Measurements from ENCODE around the gene CHCHD4. TPM values are rescaled to one million over a fixed set of nuclear protein-coding genes. Genes with fewer than 3 reads are reported as not detected.
A peak's percentile ranks its signal among the peaks of the same experiment; 100 is the strongest.

Gene CHCHD4
- total RNA-seq, 1 donor from 2014 or later = 9.2 TPM

- Histone ChIP-seq H3K4me1 (no peaks in the 10 kb centered on the region), H3K4me2 (no peak overlapping the region), H3K4me3 (no peak overlapping the region), H3K36me3 (no peaks in the 10 kb centered on the region), H3K27me3 (no peaks in the 10 kb centered on the region), H2AFZ (replicated peaks) (no peak overlapping the region), H3F3A (ENCODE audit: low read depth) (no peaks in the 10 kb centered on the region), H3K27ac (no peak overlapping the region), H3K79me2 (ENCODE audit: low read depth) (no peaks in the 10 kb centered on the region), H3K9ac (no peak overlapping the region), H3K9me3 (ENCODE audit: low read depth) (no peaks in the 10 kb centered on the region), H4K20me1 (ENCODE audit: low read depth) (no peaks in the 10 kb centered on the region)
- H3K27me3 Mint-ChIP-seq (ENCODE audit: insufficient read depth, low read depth) = peaks cover 4% of the 10 kb centered on the region
- no peaks in the 10 kb centered on the region for H3K9me3 Mint-ChIP-seq
- H3K4me3 Mint-ChIP-seq = peak overlapping the region; percentile 38
- TF ChIP-seq EZH2phosphoT487 (IDR thresholded peaks at IDR 0.05) = no peak
- no peak for TF ChIP-seq CTCF (IDR thresholded peaks at IDR 0.05)
- no peak for TF ChIP-seq EZH2 (IDR thresholded peaks at IDR 0.05)
- H3K4me1 Mint-ChIP-seq = peaks cover 21% of the 10 kb centered on the region
- peak overlapping the region; percentile 81 for H3K27ac Mint-ChIP-seq
- no peak for DNase-seq (ENCODE audit: low spot score)
- H3K36me3 Mint-ChIP-seq = peaks cover 25% of the 10 kb centered on the region
Observed at GRCh38 chr3:14145670-14146380, 21.2 kb upstream of the CHCHD4 start.

DNA sequence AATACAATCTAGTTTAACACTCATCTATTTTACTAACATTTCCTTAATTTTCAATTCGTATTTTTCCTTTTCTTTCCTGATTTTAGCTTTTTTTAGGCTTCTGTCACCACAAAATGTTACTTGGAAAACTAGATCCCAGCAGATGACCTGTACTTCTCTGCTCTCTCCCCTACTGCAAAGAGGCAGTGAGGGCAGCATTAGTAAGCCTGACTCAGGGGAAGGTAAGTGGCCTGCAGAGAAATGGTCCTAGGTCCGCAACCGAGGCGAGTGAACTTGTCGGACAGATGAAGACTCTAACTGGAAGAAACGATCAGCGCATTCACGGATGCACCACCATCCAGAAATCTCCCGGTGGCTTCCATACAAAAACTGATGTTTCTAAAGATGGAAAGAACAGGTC, 20.6 kb upstream of the CHCHD4 start:
- no peak overlapping the region for H3K4me3 Mint-ChIP-seq
- Histone ChIP-seq H3K4me1 (no peaks in the 10 kb centered on the region), H4K20me1 (ENCODE audit: low read depth) (no peaks in the 10 kb centered on the region), H2AFZ (replicated peaks) (no peak overlapping the region), H3K27me3 (no peaks in the 10 kb centered on the region), H3K79me2 (ENCODE audit: low read depth) (no peaks in the 10 kb centered on the region), H3K4me3 (no peak overlapping the region), H3K4me2 (no peak overlapping the region), H3F3A (ENCODE audit: low read depth) (no peaks in the 10 kb centered on the region), H3K27ac (no peak overlapping the region), H3K9me3 (ENCODE audit: low read depth) (no peaks in the 10 kb centered on the region), H3K9ac (no peak overlapping the region), H3K36me3 (no peaks in the 10 kb centered on the region)
- peak overlapping the region; percentile 96 for H3K27ac Mint-ChIP-seq
- H3K36me3 Mint-ChIP-seq = peaks cover 25% of the 10 kb centered on the region
- H3K9me3 Mint-ChIP-seq = no peaks in the 10 kb centered on the region
- TF ChIP-seq CTCF (IDR thresholded peaks at IDR 0.05) (no peak), EZH2 (IDR thresholded peaks at IDR 0.05) (no peak), EZH2phosphoT487 (IDR thresholded peaks at IDR 0.05) (no peak)
- peaks cover 2% of the 10 kb centered on the region for H3K27me3 Mint-ChIP-seq (ENCODE audit: insufficient read depth, low read depth)
- H3K4me1 Mint-ChIP-seq = peaks cover 21% of the 10 kb centered on the region
- DNase-seq (ENCODE audit: low spot score) = no peak

- DNase-seq (ENCODE audit: low spot score) = no peak
- no peak overlapping the region for H3K27ac ChIP-seq
- H3K79me2 ChIP-seq (ENCODE audit: low read depth) = no peaks in the 10 kb centered on the region
- peaks cover 2% of the 10 kb centered on the region for H3K27me3 Mint-ChIP-seq (ENCODE audit: insufficient read depth, low read depth)
- no peak overlapping the region for H3K4me3 ChIP-seq
- H3K36me3 ChIP-seq = no peaks in the 10 kb centered on the region
- H4K20me1 ChIP-seq (ENCODE audit: low read depth) = no peaks in the 10 kb centered on the region
- H3F3A ChIP-seq (ENCODE audit: low read depth) = no peaks in the 10 kb centered on the region
- H3K4me1 ChIP-seq = no peaks in the 10 kb centered on the region
- H3K27me3 ChIP-seq = no peaks in the 10 kb centered on the region
- peaks cover 25% of the 10 kb centered on the region for H3K36me3 Mint-ChIP-seq
- no peak for TF ChIP-seq EZH2 (IDR thresholded peaks at IDR 0.05)
- no peak for TF ChIP-seq EZH2phosphoT487 (IDR thresholded peaks at IDR 0.05)
- no peak for TF ChIP-seq CTCF (IDR thresholded peaks at IDR 0.05)
- H3K4me3 Mint-ChIP-seq = peak overlapping the region; percentile 57
- no peak overlapping the region for H2AFZ ChIP-seq (replicated peaks)
- H3K27ac Mint-ChIP-seq = peak overlapping the region; percentile 99
- H3K4me1 Mint-ChIP-seq = peaks cover 21% of the 10 kb centered on the region
- H3K9me3 Mint-ChIP-seq = no peaks in the 10 kb centered on the region
- H3K9ac ChIP-seq = no peak overlapping the region
- H3K4me2 ChIP-seq = no peak overlapping the region
- H3K9me3 ChIP-seq (ENCODE audit: low read depth) = no peaks in the 10 kb centered on the region
Observed at GRCh38 chr3:14144423-14145075, 19.9 kb upstream of the CHCHD4 start.
